22Rv1 (cell line): ENCODE data around the gene RUNX3.

ENCODE experiments used
- CTCF ChIP-seq: fragments of 450-650 bp; IDR thresholded peaks from 2 replicates; pipeline ENCODE4 v1.5.1; 2017; ENCODE audit warnings: mild to moderate bottlenecking
- ZFX ChIP-seq: fragments of 450-650 bp; IDR thresholded peaks from 2 replicates; pipeline ENCODE4 v1.6.1; 2017; ENCODE audit warnings: antibody characterized with exemption, borderline replicate concordance

- TF ChIP-seq CTCF = no peak
- TF ChIP-seq ZFX = no peak
Observed at GRCh38 chr1:24864370-24864777, 65.7 kb downstream of the RUNX3 start.
